ENCODE results near the gene NEUROG1.
"Not testable (repeated sequence)": the region's sequence is repeated elsewhere in the genome, so short reads cannot be mapped to it uniquely, and the experiment has no call there.

The NEUROG1 gene

DNA sequence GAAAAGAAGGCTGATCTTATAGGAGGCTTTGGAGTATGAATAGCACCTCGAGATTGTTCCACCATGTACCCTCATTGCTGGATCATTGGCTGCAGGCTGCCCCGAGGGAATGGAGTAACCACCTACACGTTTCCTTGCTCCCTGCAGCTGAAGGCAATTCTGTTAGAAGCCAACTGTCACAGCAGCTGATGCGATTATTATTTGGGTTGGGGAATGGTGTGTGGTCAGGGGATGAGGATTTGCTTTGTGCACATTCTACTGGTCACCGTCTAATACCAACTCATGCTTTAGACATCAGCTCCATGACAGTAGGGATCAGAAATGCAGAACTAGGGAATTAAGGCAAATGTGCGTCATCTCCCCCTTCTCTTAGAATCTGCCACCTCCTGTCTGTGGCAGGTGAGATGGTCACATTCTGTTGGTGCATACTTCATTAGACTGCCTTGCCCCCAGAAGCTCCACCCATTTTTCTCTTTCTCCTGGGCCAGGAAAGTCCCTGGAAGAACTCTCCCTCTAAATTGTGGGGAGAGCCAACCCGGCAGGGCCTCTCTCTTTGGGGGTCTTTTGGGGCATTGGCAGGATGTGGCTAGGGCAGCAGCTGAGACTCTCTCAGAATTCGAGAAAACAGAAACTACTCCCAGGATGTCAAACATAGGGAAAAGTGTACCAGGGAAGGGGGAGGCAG, 32.8 kb downstream of the NEUROG1 start:
- H3K4me3 ChIP-seq (ENCODE audit: low read length), result no peak overlapping the region
- no peak for TF ChIP-seq ZNF274 (IDR thresholded peaks at IDR 0.05; ENCODE audit: low read depth, low read length)

DNA sequence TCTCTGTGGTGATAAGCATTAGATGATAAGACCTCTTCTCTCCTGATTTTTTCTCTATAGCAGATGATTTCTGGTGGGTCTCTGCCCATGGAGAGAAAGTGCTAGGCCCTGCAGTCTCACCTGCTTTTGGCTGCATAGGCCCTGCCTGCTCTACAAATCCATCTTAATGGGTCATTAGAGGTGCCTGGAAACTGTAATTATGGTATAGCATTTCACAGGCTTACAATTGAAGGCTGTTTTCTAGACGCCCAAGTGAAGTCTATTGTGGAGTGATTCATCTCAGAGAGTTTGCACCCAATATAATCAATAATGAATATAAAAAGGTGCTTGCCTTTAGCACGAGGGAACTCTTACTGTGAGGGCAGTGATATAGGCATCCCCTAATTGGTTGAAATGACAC, 33.8 kb downstream of the NEUROG1 start:
- no peak overlapping the region for H3K4me3 ChIP-seq (ENCODE audit: low read length)
- TF ChIP-seq ZNF274 (IDR thresholded peaks at IDR 0.05; ENCODE audit: low read depth, low read length), result no peak

DNA sequence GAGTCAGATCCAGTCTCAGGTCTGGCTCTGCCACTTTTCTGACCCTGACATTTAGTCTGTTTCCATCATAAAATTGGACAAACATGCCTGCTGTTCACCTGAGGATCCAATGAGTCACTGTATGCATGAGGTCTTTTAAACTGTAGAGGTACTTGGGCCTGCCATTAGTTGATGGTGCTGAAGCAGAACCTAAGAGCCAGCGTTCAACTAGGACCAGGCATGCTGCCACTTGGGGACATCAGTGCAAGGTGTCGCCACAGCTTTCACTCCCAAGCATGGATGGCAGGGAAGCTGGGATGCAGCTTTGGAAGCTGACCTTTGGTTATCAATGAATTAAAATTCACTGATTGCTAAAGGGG, 37.1 kb downstream of the NEUROG1 start:
- no peak for TF ChIP-seq ZNF274 (IDR thresholded peaks at IDR 0.05; ENCODE audit: low read depth, low read length)
- H3K4me3 ChIP-seq (ENCODE audit: low read length), result no peak overlapping the region

DNA sequence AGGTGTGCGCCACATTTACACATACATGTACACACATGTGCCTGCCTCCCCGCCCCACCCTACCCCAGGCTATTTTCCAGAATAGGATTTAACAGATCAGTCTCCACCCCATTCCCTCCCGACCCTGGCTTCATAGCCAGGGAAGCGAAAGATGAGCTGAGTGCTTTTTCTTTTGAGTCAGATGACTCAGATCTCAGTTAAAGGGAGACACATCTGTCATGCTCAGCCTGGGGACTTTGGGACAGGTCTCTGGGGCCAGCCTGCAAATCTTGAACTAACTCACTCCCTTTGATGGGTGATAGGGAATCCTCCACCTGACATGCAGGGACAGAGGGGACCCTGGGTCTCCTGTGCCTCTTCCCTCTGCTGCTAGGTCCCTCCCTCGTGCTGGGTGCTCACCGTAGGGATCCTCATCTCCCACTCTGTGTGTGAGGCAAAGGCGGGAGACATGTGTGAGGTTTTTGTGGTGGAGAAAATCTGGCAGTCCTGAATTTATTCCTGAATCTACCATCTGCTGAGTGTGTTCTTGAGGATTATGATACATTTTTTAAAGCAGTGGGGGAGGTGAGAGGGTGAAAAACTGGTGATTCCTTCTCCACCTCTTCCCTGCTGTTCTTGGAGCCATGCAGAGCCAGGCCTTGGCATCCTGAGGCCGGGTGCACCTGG, 37.7 kb downstream of the NEUROG1 start:
- TF ChIP-seq ZNF274 (IDR thresholded peaks at IDR 0.05; ENCODE audit: low read depth, low read length), result no peak
- H3K4me3 ChIP-seq (ENCODE audit: low read length), result no peak overlapping the region

DNA sequence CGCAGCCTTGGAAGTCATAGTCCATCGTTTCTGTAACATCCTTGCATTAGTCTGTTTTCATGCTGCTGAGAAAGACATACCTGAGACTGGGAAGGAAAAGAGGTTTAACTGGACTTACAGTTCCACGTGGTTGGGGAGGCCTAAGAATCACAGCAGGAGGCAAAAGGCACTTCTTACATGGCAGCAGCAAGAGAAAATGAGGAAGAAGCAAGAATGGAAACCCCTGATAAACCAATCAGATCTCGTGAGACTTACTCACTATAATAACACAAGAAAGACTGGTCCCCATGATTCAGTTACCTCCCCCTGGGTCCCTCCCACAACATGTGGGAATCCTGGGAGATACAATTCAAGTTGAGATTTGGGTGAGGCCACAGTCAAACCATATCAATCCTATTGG, 40.2 kb downstream of the NEUROG1 start:
- H3K4me3 ChIP-seq (ENCODE audit: low read length), result not testable (repeated sequence)

DNA sequence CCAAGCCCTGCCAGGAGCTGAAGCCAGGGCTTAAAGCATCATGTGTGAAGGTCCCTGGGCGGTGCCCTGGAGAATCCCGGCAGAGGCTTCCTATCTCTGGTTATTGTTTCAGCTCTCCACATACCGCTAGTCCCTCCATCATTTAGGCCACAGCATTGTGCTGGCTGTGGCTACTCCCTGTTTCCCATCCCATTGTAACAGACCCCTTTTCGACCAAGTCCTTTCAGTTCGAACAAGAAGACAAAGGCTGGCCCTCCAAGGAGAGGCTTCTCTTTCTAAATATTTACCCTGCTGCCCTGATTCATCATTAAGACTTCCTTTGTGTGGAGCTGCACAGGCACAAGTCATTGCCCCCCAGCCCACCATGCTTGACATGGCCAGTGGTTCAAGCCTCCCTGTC, 41.6 kb downstream of the NEUROG1 start:
- no peak for TF ChIP-seq ZNF274 (IDR thresholded peaks at IDR 0.05; ENCODE audit: low read depth, low read length)
- H3K4me3 ChIP-seq (ENCODE audit: low read length), result no peak overlapping the region

DNA sequence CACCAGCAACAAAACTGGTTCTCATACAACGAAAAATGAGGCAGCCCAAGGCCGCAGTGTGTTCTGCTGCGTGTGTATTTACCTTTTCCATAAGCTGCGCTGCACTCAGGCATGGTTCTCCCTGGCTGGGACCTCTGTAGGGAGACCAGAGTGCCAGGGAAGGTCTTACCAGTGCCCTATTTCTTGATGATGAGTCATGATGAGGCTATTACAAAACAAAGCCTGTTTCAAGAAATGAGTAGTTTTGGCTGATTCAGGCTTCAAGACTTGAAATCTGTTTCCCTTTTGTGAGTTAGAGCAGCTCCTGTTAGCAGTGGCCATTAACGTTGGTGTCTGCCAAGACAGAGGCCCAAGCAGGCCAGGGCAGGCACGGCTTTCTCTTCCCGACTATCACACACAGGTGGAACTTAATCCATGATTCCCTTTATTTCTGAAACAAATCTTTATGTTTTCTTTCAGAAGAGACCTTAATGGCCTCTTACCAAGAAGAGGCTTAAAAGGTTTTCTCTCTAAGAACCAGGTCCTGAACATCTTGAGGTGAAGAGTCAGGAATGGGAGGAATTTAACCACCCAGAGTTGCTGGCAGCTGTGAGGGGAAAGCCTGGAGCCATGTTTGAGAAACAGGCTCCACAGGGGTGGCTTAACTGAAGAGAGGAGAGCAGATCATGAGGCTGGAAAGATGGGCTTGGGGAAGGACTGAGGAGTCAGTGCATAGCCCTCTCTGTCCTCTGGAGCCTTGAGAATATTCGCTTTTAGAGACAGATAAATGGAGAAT, 42.2 kb downstream of the NEUROG1 start:
- no peak for TF ChIP-seq ZNF274 (IDR thresholded peaks at IDR 0.05; ENCODE audit: low read depth, low read length)
- H3K4me3 ChIP-seq (ENCODE audit: low read length), result no peak overlapping the region

DNA sequence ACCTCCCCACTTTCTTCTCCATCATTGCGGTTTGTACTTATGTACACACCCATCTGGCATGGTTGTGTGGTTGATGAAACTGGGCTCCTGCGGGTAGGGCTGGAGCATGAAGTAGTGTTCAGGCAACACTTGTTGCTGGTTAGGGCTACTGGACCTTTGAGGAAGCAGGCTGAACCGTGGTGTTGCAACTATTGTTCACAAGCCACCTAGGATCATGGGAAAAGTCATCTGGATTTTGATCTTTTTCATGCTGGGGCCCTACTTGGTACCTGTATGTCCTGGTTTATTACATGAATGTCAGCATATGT, 43.5 kb downstream of the NEUROG1 start:
- no peak for TF ChIP-seq ZNF274 (IDR thresholded peaks at IDR 0.05; ENCODE audit: low read depth, low read length)
- no peak overlapping the region for H3K4me3 ChIP-seq (ENCODE audit: low read length)

DNA sequence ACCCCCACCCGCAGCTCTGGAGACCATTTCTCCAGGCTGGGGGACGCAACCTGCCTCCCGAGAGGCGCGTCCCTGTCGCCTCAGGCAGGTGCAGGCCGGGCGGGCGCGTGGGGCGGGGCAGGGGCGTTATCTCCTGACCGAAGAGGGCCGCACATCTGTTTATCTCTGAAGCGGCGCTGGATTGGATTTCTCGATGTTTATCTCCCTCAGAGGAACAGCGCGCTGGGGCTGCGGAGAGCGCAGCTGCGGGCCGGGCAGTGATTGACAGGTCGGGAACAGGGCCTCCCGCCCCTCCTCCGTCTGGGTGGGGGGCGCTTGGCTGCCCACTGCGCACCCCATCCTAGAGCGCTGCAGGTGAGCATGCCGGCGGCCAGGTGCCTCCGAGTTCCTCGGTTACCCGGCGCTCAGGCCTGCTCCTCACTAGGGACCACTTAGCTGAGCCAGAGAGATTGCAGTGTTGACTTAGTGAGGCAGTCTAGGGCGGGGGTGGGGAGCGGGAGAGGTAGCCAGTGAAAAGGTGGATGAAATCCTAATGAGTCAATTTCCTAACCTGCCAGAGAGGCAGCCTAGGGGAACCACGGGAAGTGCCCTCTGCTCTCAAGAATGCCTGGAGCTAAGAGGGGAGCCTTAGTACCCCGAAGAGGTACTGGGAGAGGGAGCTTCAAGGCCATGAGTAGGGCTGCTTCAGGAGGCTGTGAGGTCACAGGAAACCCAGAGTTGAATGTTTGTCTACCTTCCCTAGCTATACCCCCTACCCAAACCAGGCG, 44.0 kb downstream of the NEUROG1 start:
- no peak overlapping the region for H3K4me3 ChIP-seq (ENCODE audit: low read length)
- TF ChIP-seq ZNF274 (IDR thresholded peaks at IDR 0.05; ENCODE audit: low read depth, low read length), result no peak

DNA sequence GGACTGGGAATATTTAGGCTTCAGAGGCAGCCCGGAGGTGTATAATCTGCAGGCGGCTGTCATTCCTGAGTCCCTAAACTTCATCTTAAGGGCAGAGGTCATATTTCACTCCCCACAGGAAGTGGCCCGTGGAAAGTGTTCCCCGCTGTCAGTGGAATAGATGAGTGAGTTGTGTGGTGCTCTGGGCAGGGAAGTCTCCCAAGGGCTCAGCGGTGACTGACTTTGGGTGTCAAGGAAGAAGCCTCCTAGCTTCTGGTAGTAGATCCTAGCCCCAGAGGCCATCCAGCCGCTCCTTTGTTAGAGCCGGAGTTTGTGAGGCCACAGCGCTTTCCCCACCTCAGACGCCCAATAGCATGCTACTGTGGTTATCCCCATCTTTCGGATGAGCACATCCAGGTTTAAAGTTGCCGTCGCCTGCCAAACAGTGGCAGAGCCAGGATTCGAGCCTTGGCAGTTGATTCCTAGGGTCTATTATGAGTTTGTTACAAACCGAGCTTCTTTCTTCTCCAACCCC, 44.7 kb downstream of the NEUROG1 start:
- no peak overlapping the region for H3K4me3 ChIP-seq (ENCODE audit: low read length)
- no peak for TF ChIP-seq ZNF274 (IDR thresholded peaks at IDR 0.05; ENCODE audit: low read depth, low read length)

DNA sequence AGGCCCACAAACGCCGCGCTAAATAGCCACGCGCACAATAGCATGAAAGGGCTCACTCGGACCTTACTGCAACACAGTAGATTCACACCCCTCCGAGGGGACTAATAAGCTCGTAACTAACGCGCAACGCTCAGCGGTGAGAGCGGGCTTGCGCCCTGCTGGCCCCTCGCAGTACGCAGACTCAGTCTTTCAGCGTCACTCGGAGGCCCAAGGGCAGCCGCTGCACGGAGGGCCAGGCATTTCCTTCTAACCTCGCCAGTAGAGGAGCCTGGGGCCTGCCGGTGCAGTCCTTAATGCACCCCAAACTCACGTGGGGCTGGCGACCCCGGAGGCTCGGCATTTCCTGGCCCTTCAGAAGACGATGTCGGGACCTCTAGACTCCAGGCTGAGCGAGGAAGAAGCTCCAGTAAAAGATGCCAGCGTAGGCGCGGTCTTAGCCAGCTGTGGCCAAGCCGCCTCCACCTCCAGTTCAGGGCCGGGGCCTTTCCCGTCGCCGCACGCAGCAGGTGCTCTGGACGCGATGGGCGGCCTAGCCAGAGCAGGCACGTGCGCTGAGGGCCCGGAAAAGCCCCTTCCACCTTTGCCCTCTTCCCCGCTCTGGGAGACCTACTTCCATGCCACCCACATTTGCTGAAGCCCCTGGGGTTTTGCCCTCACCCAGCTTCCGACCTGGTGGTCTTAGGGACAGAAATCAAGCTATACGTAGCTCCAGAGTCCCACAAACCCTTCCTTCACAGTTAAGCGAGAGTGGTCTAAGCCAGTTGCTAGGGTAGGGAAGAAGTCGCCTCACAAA, 45.3 kb downstream of the NEUROG1 start:
- no peak for TF ChIP-seq ZNF274 (IDR thresholded peaks at IDR 0.05; ENCODE audit: low read depth, low read length)
- no peak overlapping the region for H3K4me3 ChIP-seq (ENCODE audit: low read length)

DNA sequence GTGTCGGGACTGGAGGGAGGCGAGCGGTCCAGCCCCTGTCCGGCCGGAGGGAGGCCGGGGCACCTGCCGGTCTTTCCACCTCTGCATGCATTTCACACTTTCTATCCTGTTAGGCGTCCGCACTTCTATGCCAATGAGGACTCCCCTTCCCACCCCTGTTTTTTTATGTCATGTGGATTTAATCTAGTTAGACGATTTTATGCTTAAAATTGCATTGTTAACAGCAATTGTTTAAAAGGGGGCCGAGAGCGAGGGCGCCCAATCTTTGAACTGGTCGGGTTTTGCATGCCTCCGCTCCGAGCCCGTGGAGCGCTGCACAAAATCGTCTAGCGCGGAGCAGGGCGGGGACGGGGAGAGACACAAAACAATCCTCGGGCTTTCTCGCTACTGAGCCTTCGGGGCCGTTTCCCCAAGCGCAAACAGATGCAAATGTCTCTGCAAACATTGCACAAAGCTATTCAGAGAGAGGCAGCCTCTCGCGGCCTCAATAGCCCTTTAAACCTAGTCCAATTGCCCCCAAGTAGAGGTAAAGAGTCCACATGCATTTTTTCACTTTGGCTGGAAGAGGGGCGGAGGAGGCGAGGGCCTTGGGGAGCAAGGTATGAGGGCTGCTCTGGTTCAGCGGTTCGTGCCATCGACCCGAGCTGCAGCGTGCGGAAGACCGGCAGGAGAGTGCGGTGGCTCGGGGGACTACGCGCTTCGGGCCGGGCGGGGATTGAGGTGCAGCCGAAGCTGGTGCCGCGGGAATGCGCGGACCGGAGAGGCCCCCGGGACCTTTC, 46.1 kb downstream of the NEUROG1 start:
- H3K4me3 ChIP-seq (ENCODE audit: low read length), result no peak overlapping the region
- no peak for TF ChIP-seq ZNF274 (IDR thresholded peaks at IDR 0.05; ENCODE audit: low read depth, low read length)
